Endodermal cell (in vitro differentiated cells): ENCODE results near the gene RAB7A. TPM values are rescaled to one million over a fixed set of nuclear protein-coding genes. Genes with fewer than 3 reads are reported as not detected.
A peak's percentile ranks its signal among the peaks of the same experiment; 100 is the strongest.

Experiments used
- DNase-seq: peaks from one replicate; pipeline ENCODE4 v3.0.0-alpha.2; 2017
- H3K27ac ChIP-seq: 2 replicates; pipeline ENCODE4 v1.5.1; 2013; ENCODE audit warnings: mild to moderate bottlenecking, low read depth, low read length, moderate library complexity
- H3K27me3 ChIP-seq: 2 replicates; pipeline ENCODE4 v1.6.1; 2013; ENCODE audit warnings: mild to moderate bottlenecking, low read length, moderate library complexity; ENCODE audit not compliant: insufficient read depth, control insufficient read depth, poor library complexity, severe bottlenecking
- H3K36me3 ChIP-seq: 2 replicates; pipeline ENCODE4 v1.7.0; 2013; ENCODE audit warnings: mild to moderate bottlenecking, low read length, moderate library complexity; ENCODE audit not compliant: control insufficient read depth, insufficient read depth
- H3K4me1 ChIP-seq: one replicate; pipeline ENCODE4 v1.7.0; 2013; ENCODE audit warnings: low read length; ENCODE audit not compliant: control insufficient read depth, insufficient read depth
- H3K4me3 ChIP-seq: 2 replicates; pipeline ENCODE4 v1.5.1; 2013; ENCODE audit warnings: mild to moderate bottlenecking, low read length, moderate library complexity
- H3K9ac ChIP-seq: 2 replicates; pipeline ENCODE4 v1.6.1; 2013; ENCODE audit warnings: mild to moderate bottlenecking, low read length, moderate library complexity; ENCODE audit not compliant: poor library complexity, severe bottlenecking; ENCODE audit errors: extremely low read depth
- H3K9me3 ChIP-seq: 2 replicates; pipeline ENCODE4 v1.6.1; 2013; ENCODE audit warnings: mild to moderate bottlenecking, low read length, moderate library complexity; ENCODE audit not compliant: control insufficient read depth
- H3K27ac Mint-ChIP-seq: 2 replicates; pipeline ENCODE4 v1.8.0; 2020; ENCODE audit warnings: mixed read lengths
- H3K27me3 Mint-ChIP-seq: 2 replicates; pipeline ENCODE4 v1.8.0; 2021; ENCODE audit warnings: mild to moderate bottlenecking, mixed read lengths; ENCODE audit not compliant: insufficient read depth
- H3K36me3 Mint-ChIP-seq: 2 replicates; pipeline ENCODE4 v1.8.0; 2020; ENCODE audit warnings: low read depth, mixed read lengths
- H3K4me1 Mint-ChIP-seq: 2 replicates; pipeline ENCODE4 v1.8.0; 2020; ENCODE audit warnings: mixed read lengths
- H3K4me3 Mint-ChIP-seq: 2 replicates; pipeline ENCODE4 v1.8.0; 2020; ENCODE audit warnings: mild to moderate bottlenecking, moderate library complexity, mixed read lengths
- H3K9me3 Mint-ChIP-seq: 2 replicates; pipeline ENCODE4 v1.8.0; 2020; ENCODE audit warnings: mild to moderate bottlenecking, mixed read lengths
- WGBS, 2 experiments: methylation state at CpG; one replicate each; pipeline versions ENCODE4 v1.1.5 to v1.1.7; 2013; ENCODE audit warnings: missing lambda C conversion rate in 2 of 2, mixed read lengths in 1 of 2; ENCODE audit not compliant: insufficient coverage in 1 of 2, insufficient read length in 1 of 2; 5-methylcytosine and 5-hydroxymethylcytosine counted together
- total RNA-seq, 2 donors: library from RNA; stranded (reverse); fragmentation: NEBNext Ultra II Directional in 1 of 2; extraction: Animal tissue kit (Norgen Biotek cat#: 25700) in 1 of 2; gene quantifications; 2 replicates in 1 of 2; 3 replicates in 1 of 2; pipeline ENCODE4 v1.2.1, GENCODE V29; 2021
- TF ChIP-seq, protein P1 (sequence below): fragments of 200-600 bp; sonication (generic); conservative IDR thresholded peaks from 2 replicates; pipeline ENCODE4 v1.5.0; 2021; ENCODE audit warnings: antibody characterized with exemption, mild to moderate bottlenecking

The RAB7A gene
- total RNA-seq, 2 donors from 2014 or later = 166 to 194 TPM

DNA sequence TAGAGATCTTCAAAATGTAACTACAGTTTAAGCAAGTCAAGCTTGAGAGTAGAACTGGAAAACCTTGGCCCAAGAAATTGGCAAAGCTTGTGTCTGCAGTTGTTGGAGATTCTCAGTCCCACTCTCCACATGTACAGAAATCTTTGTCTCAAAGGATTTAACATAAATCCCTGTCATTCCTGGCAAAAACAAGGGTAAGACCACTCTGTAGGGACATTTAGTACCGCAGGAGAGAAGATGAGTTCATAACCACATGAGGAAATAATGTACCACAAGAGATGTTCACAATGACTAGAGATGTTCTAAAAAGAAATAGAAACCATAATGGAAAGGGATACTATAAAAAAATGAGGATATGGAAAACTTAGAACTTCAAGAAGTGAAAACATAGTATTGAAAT lies 73.7 kb downstream of the RAB7A start:
- no peak overlapping the region for H3K27ac ChIP-seq
- WGBS, 2 experiments = 87 to 100% methylated on average over 1 of the region's 1 CpG
- H3K27me3 ChIP-seq = no peaks in the 10 kb centered on the region
- H3K4me3 ChIP-seq = no peak overlapping the region
- no peaks in the 10 kb centered on the region for H3K9me3 ChIP-seq
- peak overlapping the region; percentile 3 for H3K27ac Mint-ChIP-seq
- no peak overlapping the region for H3K9ac ChIP-seq
- H3K36me3 ChIP-seq = peaks cover 70% of the 10 kb centered on the region
- H3K4me1 ChIP-seq = peaks cover 24% of the 10 kb centered on the region
- TF ChIP-seq, protein P1, sequence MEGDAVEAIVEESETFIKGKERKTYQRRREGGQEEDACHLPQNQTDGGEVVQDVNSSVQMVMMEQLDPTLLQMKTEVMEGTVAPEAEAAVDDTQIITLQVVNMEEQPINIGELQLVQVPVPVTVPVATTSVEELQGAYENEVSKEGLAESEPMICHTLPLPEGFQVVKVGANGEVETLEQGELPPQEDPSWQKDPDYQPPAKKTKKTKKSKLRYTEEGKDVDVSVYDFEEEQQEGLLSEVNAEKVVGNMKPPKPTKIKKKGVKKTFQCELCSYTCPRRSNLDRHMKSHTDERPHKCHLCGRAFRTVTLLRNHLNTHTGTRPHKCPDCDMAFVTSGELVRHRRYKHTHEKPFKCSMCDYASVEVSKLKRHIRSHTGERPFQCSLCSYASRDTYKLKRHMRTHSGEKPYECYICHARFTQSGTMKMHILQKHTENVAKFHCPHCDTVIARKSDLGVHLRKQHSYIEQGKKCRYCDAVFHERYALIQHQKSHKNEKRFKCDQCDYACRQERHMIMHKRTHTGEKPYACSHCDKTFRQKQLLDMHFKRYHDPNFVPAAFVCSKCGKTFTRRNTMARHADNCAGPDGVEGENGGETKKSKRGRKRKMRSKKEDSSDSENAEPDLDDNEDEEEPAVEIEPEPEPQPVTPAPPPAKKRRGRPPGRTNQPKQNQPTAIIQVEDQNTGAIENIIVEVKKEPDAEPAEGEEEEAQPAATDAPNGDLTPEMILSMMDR = no peak
- H3K4me1 Mint-ChIP-seq = peaks cover 44% of the 10 kb centered on the region
- H3K9me3 Mint-ChIP-seq = no peaks in the 10 kb centered on the region
- DNase-seq = no peak
- H3K36me3 Mint-ChIP-seq = peaks cover 60% of the 10 kb centered on the region
- no peaks in the 10 kb centered on the region for H3K27me3 Mint-ChIP-seq
- no peak overlapping the region for H3K4me3 Mint-ChIP-seq

DNA sequence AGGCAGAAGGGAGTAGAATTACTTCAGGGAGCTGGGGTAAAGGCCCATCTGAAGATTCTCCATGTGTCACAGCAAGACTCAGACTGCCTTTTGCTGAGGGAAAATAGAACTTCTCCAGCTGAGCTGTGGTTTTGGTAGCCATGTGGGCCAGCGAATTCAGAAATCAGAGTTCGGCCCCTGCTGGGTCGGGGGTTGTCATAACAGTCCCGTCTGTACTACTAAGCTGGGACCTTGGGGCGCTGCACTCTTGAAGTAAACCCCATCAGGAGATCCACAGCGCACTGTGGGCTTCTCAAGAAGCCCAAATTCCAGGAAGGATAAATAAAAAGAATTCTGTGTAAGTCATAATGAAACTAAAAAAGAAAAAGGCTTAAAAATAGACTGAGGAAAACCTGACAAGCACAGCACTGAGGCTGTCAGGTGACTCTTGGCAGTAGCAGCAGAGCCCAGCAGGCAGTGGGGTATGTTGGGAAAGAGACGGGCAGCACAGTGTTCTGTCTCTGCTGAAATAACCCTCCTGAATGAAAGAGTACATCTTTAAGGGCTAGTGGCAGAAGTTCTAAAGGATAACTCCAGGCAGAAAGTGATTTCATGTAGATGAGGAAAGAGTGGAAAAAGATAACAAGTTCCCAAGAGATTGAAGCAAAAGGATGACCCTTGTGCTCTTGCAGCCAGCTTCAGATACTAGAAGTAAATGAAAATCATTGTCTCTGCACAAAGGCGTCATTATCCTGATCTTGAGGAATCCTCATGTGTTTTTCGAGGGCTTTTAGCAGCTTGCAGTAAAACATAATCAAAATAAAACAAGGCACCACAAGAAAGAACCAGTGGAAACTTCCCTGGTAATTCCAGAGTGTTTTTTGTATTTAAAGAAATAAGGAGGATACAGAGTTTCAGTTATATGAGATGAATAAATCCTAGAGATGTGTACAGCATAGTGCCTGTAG lies 74.5 kb downstream of the RAB7A start:
- no peaks in the 10 kb centered on the region for H3K27me3 Mint-ChIP-seq
- peak overlapping the region; percentile 69 for H3K4me3 ChIP-seq
- peak overlapping the region; percentile 32 for H3K27ac Mint-ChIP-seq
- TF ChIP-seq, protein P1 = no peak
- peaks cover 60% of the 10 kb centered on the region for H3K36me3 Mint-ChIP-seq
- H3K4me1 Mint-ChIP-seq = peaks cover 39% of the 10 kb centered on the region
- H3K9me3 ChIP-seq = no peaks in the 10 kb centered on the region
- WGBS, 2 experiments = 86 to 94% methylated on average over 9 of the region's 9 CpGs
- no peak overlapping the region for H3K4me3 Mint-ChIP-seq
- no peak for DNase-seq
- no peaks in the 10 kb centered on the region for H3K27me3 ChIP-seq
- no peak overlapping the region for H3K27ac ChIP-seq
- H3K9ac ChIP-seq = no peak overlapping the region
- H3K9me3 Mint-ChIP-seq = no peaks in the 10 kb centered on the region
- peaks cover 79% of the 10 kb centered on the region for H3K36me3 ChIP-seq
- peaks cover 24% of the 10 kb centered on the region for H3K4me1 ChIP-seq

DNA sequence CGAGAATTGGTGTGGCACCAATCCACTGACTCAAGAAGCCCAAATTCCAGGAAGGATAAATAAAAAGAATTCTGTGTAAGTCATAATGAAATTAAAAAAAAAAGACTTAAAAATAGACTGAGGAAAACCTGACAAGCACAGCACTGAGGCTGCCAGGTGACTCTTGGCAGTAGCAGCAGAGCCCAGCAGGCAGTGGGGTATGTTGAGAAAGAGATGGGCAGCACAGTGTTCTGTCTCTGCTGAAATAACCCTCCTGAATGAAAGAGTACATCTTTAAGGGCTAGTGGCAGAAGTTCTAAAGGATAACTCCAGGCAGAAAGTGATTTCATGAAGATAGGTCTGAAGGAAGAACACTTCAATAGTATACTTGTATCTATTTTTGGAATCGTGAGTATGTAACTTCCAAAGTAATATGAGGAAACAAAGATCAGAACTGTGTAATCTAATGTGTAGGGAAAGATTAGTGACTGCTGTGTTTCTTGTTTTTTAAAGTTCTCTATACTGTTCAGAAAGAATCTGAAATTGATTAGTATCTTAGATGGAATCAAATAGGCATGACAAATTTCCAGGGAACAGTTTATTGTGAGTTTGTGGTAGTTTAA lies 75.9 kb downstream of the RAB7A start:
- 81 to 89% methylated on average over 1 to 2 of the region's 2 CpGs for WGBS, 2 experiments
- no peak for DNase-seq
- no peaks in the 10 kb centered on the region for H3K27me3 ChIP-seq
- H3K4me3 ChIP-seq = no peak overlapping the region
- Mint-ChIP-seq H3K27me3 (no peaks in the 10 kb centered on the region), H3K27ac (peak overlapping the region; percentile 1), H3K4me3 (no peak overlapping the region), H3K9me3 (no peaks in the 10 kb centered on the region), H3K4me1 (peaks cover 43% of the 10 kb centered on the region), H3K36me3 (peaks cover 63% of the 10 kb centered on the region)
- H3K9me3 ChIP-seq = no peaks in the 10 kb centered on the region
- peaks cover 27% of the 10 kb centered on the region for H3K4me1 ChIP-seq
- TF ChIP-seq, protein P1 = no peak
- H3K36me3 ChIP-seq = peaks cover 83% of the 10 kb centered on the region
- H3K27ac ChIP-seq = no peak overlapping the region
- no peak overlapping the region for H3K9ac ChIP-seq
